Glutamatergic neuron (in vitro differentiated cells): ENCODE measurements around the gene CLIC1. TPM values are rescaled to one million over a fixed set of nuclear protein-coding genes. Genes with fewer than 3 reads are reported as not detected.

Source experiments
- DNase-seq: peaks from one replicate; pipeline ENCODE4 v3.0.0; 2022
- H3K27ac Mint-ChIP-seq: one replicate; pipeline ENCODE4 v1.8.0; 2020; ENCODE audit warnings: mild to moderate bottlenecking, mixed read lengths, inconsistent platforms; ENCODE audit not compliant: unreplicated experiment
- H3K27me3 Mint-ChIP-seq: one replicate; pipeline ENCODE4 v1.8.0; 2020; ENCODE audit warnings: mild to moderate bottlenecking, moderate library complexity, mixed read lengths, inconsistent platforms; ENCODE audit not compliant: unreplicated experiment
- H3K36me3 Mint-ChIP-seq: one replicate; pipeline ENCODE4 v1.8.0; 2020; ENCODE audit warnings: mild to moderate bottlenecking, mixed read lengths, inconsistent platforms; ENCODE audit not compliant: unreplicated experiment
- H3K4me1 Mint-ChIP-seq: one replicate; pipeline ENCODE4 v1.8.0; 2020; ENCODE audit warnings: mild to moderate bottlenecking, low read depth, mixed read lengths, inconsistent platforms; ENCODE audit not compliant: unreplicated experiment
- H3K4me3 Mint-ChIP-seq: one replicate; pipeline ENCODE4 v1.8.0; 2020; ENCODE audit warnings: mild to moderate bottlenecking, mixed read lengths, inconsistent platforms; ENCODE audit not compliant: unreplicated experiment
- H3K9me3 Mint-ChIP-seq: one replicate; pipeline ENCODE4 v1.8.0; 2020; ENCODE audit warnings: mild to moderate bottlenecking, moderate library complexity, mixed read lengths, inconsistent platforms; ENCODE audit not compliant: unreplicated experiment
- total RNA-seq: library from RNA; stranded (reverse); fragmentation: NEBNext Ultra II Directional; extraction: Animal tissue kit (Norgen Biotek cat#: 25700); gene quantifications from one replicate; pipeline ENCODE4 v1.2.1, GENCODE V29; 2021; ENCODE audit not compliant: unreplicated experiment
- TF ChIP-seq, protein P1 (sequence below): fragments of 200-600 bp; sonication (generic); IDR thresholded peaks from one replicate; pipeline ENCODE4 v1.5.0; 2021; ENCODE audit not compliant: partially characterized antibody, unreplicated experiment

CLIC1 gene
- total RNA-seq, 1 donor from 2014 or later = 310 TPM

- DNase-seq = no peak
- no peaks in the 10 kb centered on the region for H3K9me3 Mint-ChIP-seq
- H3K27me3 Mint-ChIP-seq = peaks cover 4% of the 10 kb centered on the region
- no peak overlapping the region for H3K27ac Mint-ChIP-seq
- peaks cover 7% of the 10 kb centered on the region for H3K36me3 Mint-ChIP-seq
- peaks cover 5% of the 10 kb centered on the region for H3K4me1 Mint-ChIP-seq
- H3K4me3 Mint-ChIP-seq = no peak overlapping the region
- TF ChIP-seq, protein P1, sequence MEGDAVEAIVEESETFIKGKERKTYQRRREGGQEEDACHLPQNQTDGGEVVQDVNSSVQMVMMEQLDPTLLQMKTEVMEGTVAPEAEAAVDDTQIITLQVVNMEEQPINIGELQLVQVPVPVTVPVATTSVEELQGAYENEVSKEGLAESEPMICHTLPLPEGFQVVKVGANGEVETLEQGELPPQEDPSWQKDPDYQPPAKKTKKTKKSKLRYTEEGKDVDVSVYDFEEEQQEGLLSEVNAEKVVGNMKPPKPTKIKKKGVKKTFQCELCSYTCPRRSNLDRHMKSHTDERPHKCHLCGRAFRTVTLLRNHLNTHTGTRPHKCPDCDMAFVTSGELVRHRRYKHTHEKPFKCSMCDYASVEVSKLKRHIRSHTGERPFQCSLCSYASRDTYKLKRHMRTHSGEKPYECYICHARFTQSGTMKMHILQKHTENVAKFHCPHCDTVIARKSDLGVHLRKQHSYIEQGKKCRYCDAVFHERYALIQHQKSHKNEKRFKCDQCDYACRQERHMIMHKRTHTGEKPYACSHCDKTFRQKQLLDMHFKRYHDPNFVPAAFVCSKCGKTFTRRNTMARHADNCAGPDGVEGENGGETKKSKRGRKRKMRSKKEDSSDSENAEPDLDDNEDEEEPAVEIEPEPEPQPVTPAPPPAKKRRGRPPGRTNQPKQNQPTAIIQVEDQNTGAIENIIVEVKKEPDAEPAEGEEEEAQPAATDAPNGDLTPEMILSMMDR = no peak
Observed at GRCh38 chr6:31760790-31761189, 24.5 kb upstream of the CLIC1 start.

- Mint-ChIP-seq H3K9me3 (no peaks in the 10 kb centered on the region), H3K4me3 (no peak overlapping the region), H3K4me1 (no peaks in the 10 kb centered on the region), H3K27ac (no peak overlapping the region), H3K36me3 (peaks cover 7% of the 10 kb centered on the region), H3K27me3 (peaks cover 4% of the 10 kb centered on the region)
- TF ChIP-seq, protein P1 = no peak
- DNase-seq = no peak
Observed at GRCh38 chr6:31758281-31758680, 22.0 kb upstream of the CLIC1 start.

DNA sequence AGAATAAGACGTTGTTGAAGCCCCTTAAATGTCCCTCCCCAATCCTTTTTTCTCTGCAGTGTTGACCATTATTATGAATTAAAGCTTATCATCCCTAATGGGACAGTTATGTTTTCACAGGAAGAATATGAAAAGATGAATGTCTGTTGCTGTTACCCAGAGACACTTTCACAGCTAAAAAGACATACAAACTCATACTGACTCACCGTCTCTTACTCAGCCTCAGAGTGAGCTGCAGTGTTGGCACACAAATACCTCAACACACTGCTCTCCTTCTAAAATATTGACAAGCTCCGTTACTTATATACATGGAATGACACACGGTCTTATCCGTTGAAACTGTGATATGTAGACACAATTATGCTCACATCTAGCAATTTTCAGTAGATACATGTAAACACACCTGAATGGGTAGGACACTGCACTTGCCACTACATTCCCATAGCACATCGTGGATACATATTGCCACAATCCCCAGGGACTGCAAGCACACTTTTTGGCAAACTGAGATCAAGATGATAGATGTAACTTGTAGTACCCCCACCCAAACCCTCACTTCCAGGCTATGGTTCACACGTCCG is 16.5 kb upstream of the CLIC1 start:
- peaks cover 3% of the 10 kb centered on the region for H3K9me3 Mint-ChIP-seq
- H3K36me3 Mint-ChIP-seq = no peaks in the 10 kb centered on the region
- no peak overlapping the region for H3K4me3 Mint-ChIP-seq
- no peak overlapping the region for H3K27ac Mint-ChIP-seq
- no peaks in the 10 kb centered on the region for H3K4me1 Mint-ChIP-seq
- H3K27me3 Mint-ChIP-seq = peaks cover 2% of the 10 kb centered on the region
- TF ChIP-seq, protein P1 = no peak
- no peak for DNase-seq

- Mint-ChIP-seq H3K4me1 (no peaks in the 10 kb centered on the region), H3K9me3 (peaks cover 5% of the 10 kb centered on the region), H3K27me3 (peaks cover 2% of the 10 kb centered on the region), H3K4me3 (no peak overlapping the region), H3K36me3 (no peaks in the 10 kb centered on the region), H3K27ac (no peak overlapping the region)
- TF ChIP-seq, protein P1 = no peak
- DNase-seq = no peak
Observed at GRCh38 chr6:31750411-31751022, 14.2 kb upstream of the CLIC1 start.

DNA sequence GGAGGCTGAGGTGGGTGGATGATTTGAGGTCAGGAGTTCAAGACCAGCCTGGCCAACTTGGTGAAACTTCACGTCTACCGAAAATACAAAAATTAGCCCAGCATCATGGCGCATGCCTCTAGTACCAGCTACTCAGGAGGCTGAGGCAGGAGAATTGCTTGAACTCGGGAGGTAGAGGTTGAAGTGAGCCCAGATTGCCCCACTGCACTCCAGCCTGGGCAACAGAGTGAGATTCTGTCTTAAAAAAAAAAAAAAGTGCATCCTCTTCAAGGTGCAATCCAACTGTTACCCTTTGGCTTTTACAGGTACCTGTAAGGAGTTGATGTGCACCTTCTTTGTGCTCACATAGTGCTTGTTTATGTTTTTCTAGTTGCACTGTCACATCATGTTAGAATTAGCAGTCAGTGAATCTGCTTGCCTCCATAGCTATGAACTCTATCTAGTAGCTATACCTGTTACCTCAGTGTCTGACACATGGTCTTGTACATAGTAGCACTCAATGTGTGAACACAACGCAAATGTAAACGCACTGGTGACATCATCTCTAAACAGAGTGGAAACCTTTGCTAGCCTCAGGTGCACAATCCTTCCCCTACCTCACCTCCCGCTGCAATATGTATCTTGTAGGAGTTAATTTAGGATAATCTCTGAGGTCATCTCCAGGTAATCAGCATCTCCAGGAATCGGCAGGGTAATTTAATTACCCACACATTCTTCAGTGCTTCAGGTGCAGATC is 13.1 kb upstream of the CLIC1 start:
- TF ChIP-seq, protein P1 = no peak
- H3K4me3 Mint-ChIP-seq = no peak overlapping the region
- no peaks in the 10 kb centered on the region for H3K36me3 Mint-ChIP-seq
- H3K9me3 Mint-ChIP-seq = peaks cover 5% of the 10 kb centered on the region
- DNase-seq = no peak
- H3K27ac Mint-ChIP-seq = no peak overlapping the region
- peaks cover 5% of the 10 kb centered on the region for H3K27me3 Mint-ChIP-seq
- no peaks in the 10 kb centered on the region for H3K4me1 Mint-ChIP-seq
